Mucosa of descending colon (tissue), 3 donors: ENCODE data around the gene ZNF280A. TPM values are rescaled to one million over a fixed set of nuclear protein-coding genes. Genes with fewer than 3 reads are reported as not detected.

Experiments
- ATAC-seq: fragments of 200-7000 bp; cut with Tn5 transposase; one replicate; pipeline ENCODE4 v1.9.1; 2020; ENCODE audit warnings: mild to moderate bottlenecking, moderate library complexity
- DNase-seq, 3 donors: peaks; one replicate each; pipeline ENCODE4 v3.0.0-alpha.2; 2020
- H3K36me3 ChIP-seq: fragments of 200-600 bp; one replicate; pipeline ENCODE4 v1.8.0; 2021; ENCODE audit warnings: low read depth, mild to moderate bottlenecking
- H3K4me1 ChIP-seq: fragments of 200-600 bp; one replicate; pipeline ENCODE4 v1.8.0; 2021; ENCODE audit warnings: low read depth, mild to moderate bottlenecking
- H3K4me3 ChIP-seq: fragments of 200-600 bp; one replicate; pipeline ENCODE4 v1.8.0; 2021; ENCODE audit warnings: mild to moderate bottlenecking
- H3K9me3 ChIP-seq: fragments of 200-600 bp; one replicate; pipeline ENCODE4 v1.8.0; 2021; ENCODE audit warnings: mild to moderate bottlenecking
- CTCF ChIP-seq: fragments of 200-600 bp; IDR thresholded peaks from one replicate; pipeline ENCODE4 v1.8.0; 2022; ENCODE audit warnings: antibody characterized with exemption, mild to moderate bottlenecking
- intact Hi-C, 2 donors: fragments of 100-400 bp; cut with DNase I in 1 of 2; cut with micrococcal nuclease in 1 of 2; formaldehyde crosslinking; loops; one replicate each; pipeline versions ENCODE4 v1.11.0 to v1.11.1; 2022; cut with DNase I, micrococcal nuclease
- total RNA-seq, 3 donors: library from RNA; stranded (reverse); fragmentation: NEBNext Ultra II Directional in 2 of 3; extraction: Animal tissue kit (Norgen Biotek cat#: 25700) in 2 of 3; gene quantifications; one replicate each; pipeline versions ENCODE4 v1.2.1 to v1.2.4, GENCODE V29; 2021 to 2023
- donor health status: DM: no; HTN: no; CAD: no; lungs with moderate emphysema.
- donor health status: DM: no; HTN: no; CAD: no.
- donor health status: DM: no; HTN: yes; CAD: no.

The ZNF280A gene
- total RNA-seq, 3 donors from 2014 or later, result not detected

- Histone ChIP-seq H3K36me3 (no peaks in the 10 kb centered on the region), H3K9me3 (no peaks in the 10 kb centered on the region), H3K4me1 (no peaks in the 10 kb centered on the region), H3K4me3 (no peak overlapping the region)
- ATAC-seq (no peak), DNase-seq (no peak)
- intact Hi-C loops, result no loop called here
- TF ChIP-seq CTCF, result no peak
Observed at GRCh38 chr22:22523494-22523893, 3.4 kb upstream of the ZNF280A start.

GRCh38 chr22:22521631-22522030 lies 1.6 kb upstream of the ZNF280A start:
- no peak for TF ChIP-seq CTCF
- H3K9me3 ChIP-seq, result no peaks in the 10 kb centered on the region
- intact Hi-C loops, result no loop called here
- DNase-seq (no peak), ATAC-seq (no peak)
- H3K4me3 ChIP-seq, result no peak overlapping the region
- no peaks in the 10 kb centered on the region for H3K4me1 ChIP-seq
- no peaks in the 10 kb centered on the region for H3K36me3 ChIP-seq

- no peak for ATAC-seq
Observed at GRCh38 chr22:22520667-22521602, 865 bp upstream of the ZNF280A start.

GRCh38 chr22:22519591-22519990 lies 479 bp downstream of the ZNF280A start:
- TF ChIP-seq CTCF, result no peak
- H3K4me1 ChIP-seq, result no peaks in the 10 kb centered on the region
- no peaks in the 10 kb centered on the region for H3K36me3 ChIP-seq
- DNase-seq (no peak), ATAC-seq (no peak)
- intact Hi-C loops, result no loop called here
- no peak overlapping the region for H3K4me3 ChIP-seq
- no peaks in the 10 kb centered on the region for H3K9me3 ChIP-seq

More at GRCh38 chr22:22520667-22521602, 865 bp upstream of the ZNF280A start:
- DNase-seq, result no peak
- Histone ChIP-seq H3K36me3 (no peaks in the 10 kb centered on the region), H3K4me3 (no peak overlapping the region), H3K9me3 (no peaks in the 10 kb centered on the region), H3K4me1 (no peaks in the 10 kb centered on the region)
- intact Hi-C loops, result no loop called here
- TF ChIP-seq CTCF, result no peak

GRCh38 chr22:22516992-22517391 lies 3.1 kb downstream of the ZNF280A start:
- H3K36me3 ChIP-seq, result no peaks in the 10 kb centered on the region
- no peaks in the 10 kb centered on the region for H3K4me1 ChIP-seq
- no peak for DNase-seq
- no peak for TF ChIP-seq CTCF
- intact Hi-C loops, result no loop called here
- H3K4me3 ChIP-seq, result no peak overlapping the region
- no peaks in the 10 kb centered on the region for H3K9me3 ChIP-seq
- ATAC-seq, result no peak
